NCI-H2029 treated with DMSO at 0.1 percent for 48 hours (cell line): Measurements from ENCODE around the gene KDR.

Experiments
- DNase-seq: peaks from one replicate; lab custom pipeline; 2025; lab: John Stamatoyannopoulos, UW

Gene KDR

DNA sequence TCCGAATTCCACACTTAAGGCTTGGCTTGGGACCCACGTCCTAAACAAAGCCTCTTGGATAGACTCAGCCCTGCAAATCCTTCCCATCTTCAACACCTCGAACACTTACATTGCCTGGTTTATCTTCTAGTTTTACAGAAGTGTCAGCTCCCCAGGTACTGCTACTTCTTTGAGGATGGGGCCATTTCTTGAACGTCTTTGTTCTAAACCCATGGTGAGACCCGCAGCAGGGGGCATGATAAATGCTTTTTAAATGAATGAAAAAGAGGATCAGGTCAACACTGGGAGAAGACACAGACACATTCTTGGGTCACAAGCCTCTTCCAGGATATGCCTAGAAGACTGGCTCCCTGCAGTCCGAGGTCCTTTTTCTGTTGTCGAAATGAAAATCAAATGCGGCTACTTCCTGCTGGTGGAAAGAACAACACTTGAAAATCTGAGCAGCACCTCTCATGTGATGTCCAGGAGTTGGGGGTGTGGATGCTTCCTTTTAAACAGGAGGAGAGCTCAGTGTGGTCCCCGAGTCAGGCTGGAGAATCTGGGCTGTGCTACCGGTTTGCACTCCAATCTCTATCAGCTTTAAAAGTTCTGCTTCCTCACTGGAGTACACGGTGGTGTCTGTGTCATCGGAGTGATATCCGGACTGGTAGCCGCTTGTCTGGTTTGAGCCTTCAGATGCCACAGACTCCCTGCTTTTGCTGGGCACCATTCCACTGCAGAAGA is 45.8 kb downstream of the KDR start:
- DNase-seq, result no peak

DNA sequence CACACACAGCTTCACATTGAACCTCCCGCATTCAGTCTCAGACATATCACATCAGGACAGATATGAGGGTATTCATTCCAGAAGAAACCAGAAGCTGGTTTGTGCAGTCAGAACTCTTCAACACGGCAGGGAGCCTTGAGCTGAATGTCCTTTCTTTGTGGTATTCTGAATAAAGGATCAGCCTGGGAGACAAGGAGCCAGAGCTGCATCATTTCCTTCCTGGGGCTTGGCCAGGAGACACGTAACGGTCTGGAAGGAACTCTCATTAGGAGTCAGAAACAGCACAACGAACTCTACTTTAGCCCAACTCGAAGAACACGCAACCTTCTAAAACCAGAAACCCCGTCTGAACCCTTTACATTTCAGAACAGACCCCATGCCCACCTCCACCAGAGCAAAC is 46.4 kb downstream of the KDR start:
- no peak for DNase-seq

DNA sequence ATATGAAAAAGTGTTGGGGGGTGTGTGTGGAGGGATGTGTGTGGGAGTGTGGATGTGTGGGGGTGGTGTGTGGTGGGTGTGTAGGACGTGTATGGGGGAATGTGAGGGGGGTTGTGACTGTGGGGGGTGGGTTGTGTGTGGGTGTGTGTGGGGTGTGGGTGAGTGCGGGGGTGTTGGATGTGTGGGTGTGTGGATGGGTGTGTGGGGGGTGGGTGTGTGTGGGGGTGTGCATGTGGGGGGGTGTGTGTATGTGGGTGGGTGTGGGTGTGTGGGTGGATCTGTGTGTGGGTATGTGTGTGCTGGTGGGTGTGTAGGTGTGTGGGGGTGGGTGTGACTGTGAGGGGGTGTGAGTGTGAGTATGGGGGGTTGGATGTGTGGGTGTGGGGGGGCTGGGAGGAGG is 47.8 kb downstream of the KDR start:
- DNase-seq, result no peak

DNA sequence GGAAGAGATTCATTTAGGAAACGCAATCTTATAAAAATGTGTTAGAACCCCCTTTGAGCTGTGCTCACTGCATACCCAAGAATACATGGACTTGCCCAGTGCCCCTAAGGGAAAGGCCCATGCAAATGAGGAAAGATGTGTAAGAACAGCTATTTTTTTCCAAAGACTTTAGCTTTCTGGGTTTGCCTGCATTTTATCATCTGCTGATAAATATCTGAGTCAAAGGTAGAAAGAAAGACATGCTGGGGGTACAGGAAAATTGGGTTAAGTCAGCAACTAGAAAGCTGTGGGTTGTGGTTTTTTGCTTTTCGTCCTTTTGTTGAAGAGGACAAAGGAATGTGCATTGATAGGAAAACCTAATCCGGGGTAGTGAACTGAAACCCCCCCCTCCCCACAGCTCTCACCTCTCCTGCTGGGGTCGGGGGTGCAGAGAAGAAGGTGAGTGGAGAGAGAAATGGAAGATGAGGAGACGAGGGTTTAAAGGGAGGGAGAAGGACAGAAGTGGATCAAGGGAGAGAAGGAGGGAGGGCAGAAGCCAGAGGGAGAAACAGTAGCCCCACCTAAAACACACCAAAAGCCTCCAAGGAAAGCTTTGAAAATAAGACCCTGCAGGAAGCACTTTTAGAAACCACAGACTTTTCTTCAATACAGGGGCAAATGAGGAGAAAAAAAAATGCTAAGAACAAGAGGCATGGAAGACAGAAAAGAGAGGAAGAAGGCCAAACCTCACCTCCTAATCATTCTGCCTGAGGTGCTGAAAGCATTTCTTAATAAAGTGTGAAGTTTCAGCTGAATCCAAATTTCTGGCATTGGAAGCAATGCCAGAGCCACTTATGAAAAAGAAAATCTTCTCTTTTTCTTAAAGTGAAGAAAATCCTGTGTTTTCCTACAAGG is 49.3 kb downstream of the KDR start:
- no peak for DNase-seq

DNA sequence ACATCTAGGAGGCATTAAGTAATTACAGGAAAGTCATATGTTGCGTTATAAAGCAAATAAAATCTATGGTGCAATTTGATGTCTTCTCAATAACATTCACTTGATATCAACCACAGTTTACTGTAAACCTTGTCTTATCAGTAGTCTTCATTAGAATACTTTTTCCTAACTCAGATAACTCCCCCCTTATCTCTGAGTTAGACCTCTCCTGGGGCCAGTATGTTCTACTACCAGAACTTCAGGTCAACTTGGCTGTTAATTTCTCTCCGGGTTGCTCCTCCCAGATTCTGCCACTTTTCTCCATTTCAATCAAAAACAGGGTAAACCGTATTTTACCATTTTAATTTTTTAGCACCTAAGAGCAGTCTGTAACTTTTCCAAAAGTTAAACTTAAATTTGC is 50.0 kb downstream of the KDR start:
- DNase-seq, result no peak

DNA sequence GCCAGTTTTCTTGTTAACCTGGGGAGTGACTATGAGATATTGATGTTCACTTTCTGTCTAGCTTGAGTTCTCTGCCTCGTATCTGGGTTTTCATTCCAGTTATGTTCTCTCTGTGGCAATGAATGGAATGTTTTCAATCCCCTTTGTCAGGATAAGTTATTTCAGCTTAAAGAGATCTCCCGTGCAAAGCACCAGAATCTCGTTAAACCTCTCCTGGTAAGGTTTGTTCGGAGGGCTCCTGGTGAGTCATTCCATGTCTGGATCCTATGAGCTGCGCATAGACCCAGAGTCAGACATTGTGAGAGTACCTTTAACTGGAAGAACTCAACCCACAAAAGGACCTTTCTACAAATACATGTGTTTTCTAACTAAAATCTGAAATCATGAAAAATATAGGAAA is 51.0 kb downstream of the KDR start:
- DNase-seq, result no peak

DNA sequence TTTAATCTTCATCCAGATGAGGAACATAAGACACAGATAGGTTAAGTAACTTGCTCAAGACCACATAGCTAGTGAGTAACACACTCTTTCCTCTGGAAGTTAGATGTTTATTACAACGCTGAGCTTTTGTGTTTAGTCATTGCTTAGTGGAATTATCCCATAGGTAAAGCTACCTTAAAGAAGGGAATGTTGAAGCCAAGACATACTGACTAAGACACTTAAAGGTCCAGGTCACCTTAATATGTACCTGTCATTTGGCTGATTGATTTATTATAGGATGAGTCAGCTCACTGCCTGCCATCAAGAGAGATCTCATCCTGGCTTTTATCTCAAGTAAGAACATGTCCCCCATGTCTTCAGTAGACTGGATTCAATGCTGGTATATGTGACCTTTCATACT is 53.4 kb downstream of the KDR start:
- DNase-seq, result no peak

DNA sequence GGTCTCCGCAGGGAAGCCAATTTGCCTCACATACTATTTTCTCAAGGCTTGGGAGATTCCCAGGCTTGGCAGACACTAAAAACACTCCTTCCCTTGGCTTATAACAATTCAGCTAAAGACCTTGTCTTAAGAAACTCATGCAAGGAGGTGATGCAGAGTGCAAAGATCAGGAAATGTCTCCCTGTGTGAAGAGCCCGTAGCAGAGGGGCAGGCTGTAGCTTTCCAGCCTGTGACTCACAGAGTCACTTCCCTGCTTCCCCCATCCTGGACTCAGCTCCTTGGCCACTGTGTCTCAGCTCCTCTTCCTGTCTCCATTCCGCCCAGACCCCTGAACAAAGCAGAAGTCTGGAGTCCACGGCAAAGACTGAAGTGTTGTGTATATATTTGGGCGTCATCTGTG is 56.1 kb downstream of the KDR start:
- no peak for DNase-seq

DNA sequence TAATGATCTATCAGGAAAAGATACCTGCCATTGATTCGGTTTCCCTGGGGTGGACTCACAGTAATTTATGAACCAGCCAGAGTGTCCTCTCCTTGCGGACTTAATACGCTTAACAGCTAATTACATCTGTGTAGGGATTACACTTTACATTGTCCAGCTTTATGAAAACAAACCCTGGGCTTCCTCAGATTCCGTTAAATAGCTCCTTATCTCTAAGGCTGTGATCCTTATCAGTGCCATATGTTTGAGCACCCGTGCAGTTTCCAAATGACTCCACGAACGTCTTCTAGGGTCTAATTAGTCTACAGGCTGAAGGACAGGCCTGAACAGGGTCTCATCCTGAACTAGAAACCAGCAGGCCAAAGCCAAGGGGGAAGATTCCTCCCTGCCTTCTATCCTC is 56.9 kb downstream of the KDR start:
- DNase-seq, result no peak

DNA sequence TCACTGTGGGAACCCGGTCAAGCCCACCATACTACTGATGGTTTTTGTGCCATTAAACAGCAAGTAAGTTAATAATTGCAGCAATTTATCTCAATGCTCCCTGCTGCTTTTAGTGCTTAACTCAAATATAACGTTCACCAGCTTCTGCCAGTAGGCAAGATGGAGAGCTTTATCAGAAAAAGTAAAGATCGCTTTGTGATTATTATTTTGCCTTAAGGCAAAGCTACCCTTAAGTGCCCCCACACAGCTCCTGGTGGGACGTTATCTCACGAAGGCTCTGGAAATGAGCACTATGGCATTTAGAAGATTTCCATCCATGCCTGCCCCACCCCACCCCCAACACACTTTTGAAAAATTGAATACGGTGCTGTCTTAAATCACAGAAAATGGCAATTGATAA is 59.4 kb downstream of the KDR start:
- no peak for DNase-seq

DNA sequence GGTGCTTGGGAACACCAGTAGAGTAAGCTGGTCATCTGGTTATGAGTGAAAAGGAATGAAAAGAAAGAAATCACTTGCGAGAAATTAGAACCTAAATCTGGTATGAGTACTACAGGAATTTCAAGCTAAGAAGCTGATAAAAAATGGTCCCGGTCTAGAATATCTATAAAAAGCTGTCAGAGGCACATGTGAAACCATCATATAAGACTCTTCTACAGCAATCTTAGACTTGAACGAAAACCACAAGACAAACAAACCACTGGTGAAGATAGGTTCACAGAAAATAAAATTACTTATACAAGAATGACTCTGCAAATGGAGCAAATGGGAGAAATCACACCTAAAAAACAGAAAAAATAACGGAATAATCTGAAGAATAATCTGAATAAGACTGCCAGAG is 69.9 kb downstream of the KDR start:
- DNase-seq, result no peak

DNA sequence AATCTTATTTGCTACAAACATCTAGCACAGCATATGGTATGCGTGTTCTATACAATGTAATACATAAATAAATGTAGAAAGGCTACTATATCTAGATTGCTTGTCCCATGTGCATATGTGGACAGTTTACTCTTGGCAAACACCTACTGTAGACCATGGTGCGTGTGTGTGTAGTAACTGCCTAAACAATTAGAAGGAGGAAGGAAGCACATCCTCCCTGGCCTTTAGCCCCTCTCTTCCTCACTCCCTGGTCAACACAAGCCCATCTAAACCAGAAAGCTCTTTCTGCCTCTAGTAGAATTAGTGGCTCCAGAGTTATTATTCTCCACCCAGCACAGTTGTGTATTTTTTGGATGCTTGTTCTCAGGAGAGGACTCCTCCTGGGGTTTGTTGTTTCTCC is 73.9 kb downstream of the KDR start:
- DNase-seq, result no peak

DNA sequence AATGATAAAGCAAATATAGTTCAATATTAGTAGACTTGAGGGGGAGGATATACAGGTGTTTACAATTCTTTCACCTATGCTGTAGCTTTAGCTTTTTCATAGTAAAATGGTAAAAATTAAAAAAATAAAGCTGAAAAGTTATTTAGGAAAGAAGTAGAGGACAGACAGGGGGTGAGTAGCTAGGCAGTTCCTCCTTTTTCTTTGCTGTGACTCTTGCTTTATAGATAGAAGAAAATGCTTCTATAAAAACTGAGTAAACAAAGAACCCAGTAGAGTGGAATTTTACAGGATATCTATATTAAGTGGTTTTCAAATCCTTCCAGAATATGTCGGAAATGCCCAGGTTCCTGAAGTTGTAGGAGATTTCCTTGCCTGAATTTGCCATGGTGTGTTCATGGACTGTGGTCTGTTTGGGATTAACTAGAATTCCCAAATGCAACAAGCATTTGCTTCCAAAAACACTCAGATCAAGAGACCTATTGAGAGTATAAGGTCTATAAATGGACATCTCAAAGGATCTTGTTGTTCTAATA is 74.9 kb downstream of the KDR start:
- DNase-seq, result no peak

DNA sequence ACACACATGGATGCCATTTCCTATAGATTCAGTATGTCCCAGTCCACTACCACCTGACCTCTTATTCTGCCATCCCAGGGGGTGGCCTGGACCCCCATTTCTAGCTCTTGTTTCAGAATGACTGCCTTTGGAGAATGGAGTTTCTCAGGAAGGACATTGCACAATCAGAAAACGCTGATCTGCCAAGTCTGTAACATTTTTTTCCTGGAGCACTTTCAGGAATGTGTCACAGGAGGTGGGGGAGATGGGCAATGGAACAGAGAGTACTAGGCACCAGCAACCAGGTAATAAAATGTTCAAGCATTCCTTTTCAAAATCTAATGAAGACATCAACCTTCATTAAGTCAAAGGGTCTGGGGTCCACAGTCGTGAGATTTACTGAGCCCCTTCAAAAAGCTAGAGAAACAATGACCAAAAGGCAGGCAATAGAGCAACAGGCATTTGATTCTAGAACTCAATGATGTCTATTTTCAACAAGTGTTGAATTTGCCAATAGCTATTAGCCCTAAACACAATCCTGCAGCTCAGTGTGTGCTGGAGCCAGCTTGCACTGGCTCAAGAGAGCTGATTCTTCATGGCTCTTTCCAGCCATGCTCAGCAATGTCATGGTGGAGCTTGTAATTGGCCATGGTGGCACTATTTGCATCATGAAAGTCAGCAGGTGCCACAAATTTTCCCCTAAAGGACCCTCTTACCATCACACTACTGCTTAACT is 87.1 kb downstream of the KDR start:
- no peak for DNase-seq

DNA sequence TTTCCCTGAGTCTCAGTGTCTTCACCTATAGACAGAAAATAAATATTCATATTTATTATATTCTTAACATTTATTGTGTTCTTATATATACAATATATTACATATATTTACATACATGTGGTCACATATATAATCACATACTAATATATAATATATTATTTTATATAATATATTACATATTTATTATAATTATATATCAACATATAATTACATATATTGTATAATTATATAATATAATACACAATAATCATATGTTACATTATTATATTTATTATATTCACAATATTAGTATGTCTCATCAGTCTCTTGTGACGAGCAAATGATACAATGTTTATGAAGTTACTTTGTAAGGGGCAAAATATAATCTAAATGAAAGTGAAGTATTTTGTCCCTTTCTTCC is 87.7 kb downstream of the KDR start:
- DNase-seq, result no peak

DNA sequence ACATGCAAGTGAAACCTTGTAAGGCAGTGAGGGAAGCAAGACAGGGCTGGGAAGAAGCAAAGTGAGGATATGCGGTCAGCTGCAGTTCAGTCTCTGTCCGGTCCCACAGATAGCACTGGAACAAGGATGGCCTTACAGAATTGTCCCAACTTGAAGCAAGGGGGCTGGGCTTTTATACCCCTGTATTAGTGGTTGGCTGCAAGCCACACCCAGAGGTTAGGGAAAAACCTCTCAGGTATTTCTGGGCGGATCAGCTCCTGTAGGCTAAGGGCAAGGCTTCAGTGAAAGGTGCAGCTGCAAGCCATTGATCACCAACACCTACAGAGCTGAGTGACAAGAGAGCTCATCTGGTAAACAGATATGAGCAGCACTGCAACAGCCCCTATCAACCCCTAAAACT is 89.0 kb downstream of the KDR start:
- DNase-seq, result no peak

DNA sequence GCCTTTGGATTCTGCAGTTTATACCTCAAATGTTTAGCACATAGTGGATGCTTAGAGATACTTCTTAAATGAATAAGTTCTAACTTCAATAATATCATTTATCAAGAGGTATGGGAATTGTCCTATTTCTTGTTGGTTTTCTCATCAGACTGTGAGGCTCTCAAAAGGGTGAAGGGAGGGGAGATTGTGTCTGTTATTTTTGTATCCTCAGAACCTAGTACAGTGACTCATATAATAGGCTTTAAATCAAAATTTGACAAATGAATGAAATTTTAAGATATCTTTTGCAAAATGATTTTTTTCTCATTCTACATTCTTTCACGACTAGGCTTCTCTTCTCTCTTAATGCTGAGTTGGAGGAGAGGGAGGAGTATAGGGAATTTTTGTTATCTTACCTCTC is 89.5 kb downstream of the KDR start:
- DNase-seq, result no peak

DNA sequence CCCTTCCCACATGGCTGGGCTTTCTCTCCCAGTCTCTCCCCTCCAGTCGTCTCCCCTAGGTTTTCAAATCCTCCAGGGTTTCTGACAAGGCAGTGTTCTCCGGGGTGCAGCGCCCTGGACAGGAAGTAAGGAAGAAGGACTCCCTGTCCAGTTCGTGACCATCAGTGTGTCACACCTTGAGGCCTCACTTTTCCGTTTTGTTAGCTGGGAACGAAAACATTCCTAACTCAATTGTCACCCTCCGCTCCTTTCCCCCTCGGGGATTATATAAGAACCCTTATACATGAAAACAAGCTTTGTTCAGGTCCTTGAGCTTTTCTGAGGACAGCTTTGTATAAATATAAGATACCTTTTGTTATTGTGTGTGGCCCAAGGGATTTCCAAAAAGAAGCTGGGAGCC is 92.1 kb downstream of the KDR start:
- DNase-seq, result no peak

DNA sequence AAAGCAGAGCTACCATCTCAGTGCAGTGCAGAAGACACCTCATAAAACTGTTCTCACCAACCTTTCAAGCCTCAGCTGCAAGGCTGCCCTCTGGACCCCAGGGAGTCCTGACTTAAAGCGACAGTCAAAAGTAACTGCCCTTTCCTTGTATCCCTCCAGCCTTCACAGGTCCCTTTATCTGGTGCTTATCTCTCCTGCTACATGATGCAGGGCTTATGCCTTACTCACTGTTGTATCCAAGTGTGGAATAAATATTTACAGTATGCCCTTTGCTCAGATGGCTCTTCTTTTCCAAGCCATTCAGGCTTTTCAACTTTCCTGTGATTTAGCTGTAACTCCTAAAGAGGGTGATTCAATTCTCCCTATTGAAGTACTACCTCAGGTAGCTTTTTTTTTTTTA is 92.6 kb downstream of the KDR start:
- no peak for DNase-seq

DNA sequence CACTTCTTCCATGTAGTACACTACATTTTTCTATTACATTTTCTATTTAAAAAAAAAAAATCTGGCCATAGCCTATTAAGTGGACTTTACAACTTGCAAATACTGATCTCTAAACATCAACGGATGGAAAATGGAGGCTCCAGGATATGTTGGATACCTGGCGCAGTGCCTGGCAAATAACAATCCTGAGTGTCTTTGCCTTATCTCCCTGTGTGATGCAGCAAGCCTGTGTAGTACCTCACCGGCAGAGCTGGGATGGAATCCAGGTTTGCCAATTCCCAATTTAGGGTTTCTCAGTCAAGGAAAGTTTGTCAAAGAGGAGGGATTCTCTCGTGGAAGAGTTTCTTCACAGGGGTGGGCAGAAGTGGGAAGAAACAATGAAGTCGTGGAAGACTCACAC is 93.2 kb downstream of the KDR start:
- no peak for DNase-seq

DNA sequence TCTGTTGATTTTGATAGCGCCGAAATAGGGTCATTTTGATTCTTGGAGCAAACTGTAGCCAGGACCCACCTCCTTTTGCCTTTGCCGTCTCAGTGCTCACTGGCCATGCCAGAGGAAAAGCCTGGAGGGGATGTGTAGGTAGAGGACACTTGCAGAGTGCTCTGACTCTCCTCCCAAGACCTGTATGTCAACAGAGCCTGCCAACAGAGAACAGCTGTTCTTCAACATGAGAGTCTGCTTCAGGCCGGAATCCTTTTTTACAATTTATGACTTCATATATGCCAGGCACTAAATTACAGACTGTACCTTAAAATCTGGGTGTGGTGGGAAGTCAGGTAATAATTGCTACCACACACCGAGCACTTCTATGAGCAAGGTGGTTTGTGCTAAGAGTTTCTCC is 94.2 kb downstream of the KDR start:
- no peak for DNase-seq

DNA sequence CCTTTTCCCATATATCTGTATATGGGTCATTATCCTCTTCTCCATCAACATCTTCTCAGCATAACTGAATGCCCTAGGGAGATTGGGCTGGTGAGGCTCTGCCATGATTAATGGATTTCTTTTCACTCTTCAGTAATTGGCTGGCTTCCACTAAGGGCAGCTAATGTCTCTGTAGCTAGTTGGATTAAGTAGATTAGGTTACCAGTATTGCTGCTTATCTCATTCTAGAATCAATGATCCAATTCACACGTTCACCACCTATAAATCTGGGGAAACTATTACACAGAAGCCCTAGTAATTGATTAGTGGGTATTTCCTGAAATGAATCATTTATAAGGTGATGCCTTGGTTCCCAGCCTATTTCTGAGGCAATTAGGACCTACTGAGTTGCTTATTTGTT is 94.8 kb downstream of the KDR start:
- no peak for DNase-seq
